A673 (cell line): Measurements from ENCODE around the gene SIGLEC10. TPM values are rescaled to one million over a fixed set of nuclear protein-coding genes. Genes with fewer than 3 reads are reported as not detected.
A peak's percentile ranks its signal among the peaks of the same experiment; 100 is the strongest.
"Not testable (repeated sequence)": the region's sequence is repeated elsewhere in the genome, so short reads cannot be mapped to it uniquely, and the experiment has no call there.

ENCODE experiments used
- BruUV-seq: library from RNA; stranded (reverse); fragments of 400-500 nt; replicated peaks from 2 replicates; lab custom pipeline; 2021; lab: Mats Ljungman, UMichigan
- CTCF ChIA-PET: fragments of 300-600 bp; sonication (Branson Sonifier 250); formaldehyde crosslinking; loops from one replicate; lab custom pipeline; 2022; ENCODE audit warnings: antibody characterized with exemption; lab: Charles Lee
- POLR2A ChIA-PET: fragments of 300-600 bp; sonication (Branson Sonifier 250); formaldehyde crosslinking; loops from one replicate; lab custom pipeline; 2022; ENCODE audit warnings: antibody characterized with exemption; ENCODE audit not compliant: low non-redundant PET; lab: Charles Lee
- DNase-seq: peaks from one replicate; pipeline ENCODE4 v3.0.0-alpha.2; 2015; ENCODE audit warnings: low spot score
- H3K27ac ChIP-seq: fragments of 200-600 bp; sonication (generic); 2 replicates; pipeline ENCODE4 v1.5.1; 2016; ENCODE audit warnings: mixed run types, low read depth, mild to moderate bottlenecking, mixed read lengths, antibody characterized with exemption, low read length; ENCODE audit not compliant: poor library complexity, severe bottlenecking
- H3K27me3 ChIP-seq: fragments of 200-600 bp; sonication (generic); replicated peaks from 2 replicates; pipeline ENCODE4 v1.6.1; 2017; ENCODE audit warnings: mixed run types, low read depth, mild to moderate bottlenecking, mixed read lengths, antibody characterized with exemption, low read length; ENCODE audit not compliant: insufficient read depth, poor library complexity
- H3K36me3 ChIP-seq: fragments of 200-600 bp; sonication (generic); 2 replicates; pipeline ENCODE4 v1.6.1; 2016; ENCODE audit warnings: mixed run types, mild to moderate bottlenecking, mixed read lengths, antibody characterized with exemption, low read length; ENCODE audit not compliant: insufficient read depth, poor library complexity, severe bottlenecking
- H3K4me1 ChIP-seq: fragments of 200-600 bp; sonication (generic); 2 replicates; pipeline ENCODE4 v1.6.1; 2017; ENCODE audit warnings: mixed run types, mild to moderate bottlenecking, mixed read lengths, antibody characterized with exemption, low read length; ENCODE audit not compliant: insufficient read depth, poor library complexity, severe bottlenecking
- H3K4me3 ChIP-seq: fragments of 200-600 bp; sonication (generic); 2 replicates; pipeline ENCODE4 v1.5.1; 2016; ENCODE audit warnings: low read depth, mixed run types, mild to moderate bottlenecking, mixed read lengths, low read length; ENCODE audit not compliant: poor library complexity, severe bottlenecking
- H3K9me3 ChIP-seq: fragments of 200-600 bp; sonication (generic); 2 replicates; pipeline ENCODE4 v1.6.1; 2016; ENCODE audit warnings: mixed run types, low read depth, mild to moderate bottlenecking, mixed read lengths, antibody characterized with exemption, low read length; ENCODE audit not compliant: poor library complexity, severe bottlenecking
- CTCF ChIP-seq: fragments of 300-800, 200-600 bp; sonication (generic); conservative IDR thresholded peaks from 2 replicates; pipeline ENCODE4 v1.5.1; 2017; ENCODE audit warnings: low read depth, mild to moderate bottlenecking, antibody characterized with exemption, low read length, moderate library complexity, mixed read lengths
- EZH2 ChIP-seq: fragments of 200-600 bp; sonication (generic); IDR thresholded peaks from 2 replicates; pipeline ENCODE4 v1.6.1; 2017; ENCODE audit warnings: borderline replicate concordance, low read depth, mild to moderate bottlenecking, mixed read lengths, antibody characterized with exemption, low read length; ENCODE audit not compliant: poor library complexity, severe bottlenecking
- intact Hi-C: fragments of 100-400 bp; cut with micrococcal nuclease; formaldehyde crosslinking; loops from one replicate; pipeline ENCODE4 v1.10.0; 2022; ENCODE audit not compliant: unreplicated experiment
- total RNA-seq: library from RNA; stranded (reverse); gene quantifications from 2 replicates; pipeline ENCODE4 v1.2.3, GENCODE V29; 2021

Gene SIGLEC10
- total RNA-seq, 1 experiment from 2014 or later = not detected

GRCh38 chr19:51410950-51411748 is 6.3 kb downstream of the SIGLEC10 start:
- no peak overlapping the region for H3K4me3 ChIP-seq
- intact Hi-C loops = no loop called here
- H3K27me3 ChIP-seq = no peaks in the 10 kb centered on the region
- DNase-seq = no peak
- H3K4me1 ChIP-seq = no peaks in the 10 kb centered on the region
- ChIA-PET CTCF (no interaction called here), POLR2A (no interaction called here)
- H3K27ac ChIP-seq = no peak overlapping the region
- no peak for TF ChIP-seq EZH2
- no peaks in the 10 kb centered on the region for H3K36me3 ChIP-seq
- no peaks in the 10 kb centered on the region for H3K9me3 ChIP-seq
- BruUV-seq = no TSS peak

- ChIA-PET POLR2A (no interaction called here), CTCF (interaction anchor here (0.8 kb wide), 1 partner anchor 14 kb away, joined by 3 read pairs; no protein-coding TSS in a partner anchor)
- no peaks in the 10 kb centered on the region for H3K9me3 ChIP-seq
- BruUV-seq = no TSS peak
- H3K27ac ChIP-seq = no peak overlapping the region
- H3K27me3 ChIP-seq = no peaks in the 10 kb centered on the region
- no peaks in the 10 kb centered on the region for H3K4me1 ChIP-seq
- H3K36me3 ChIP-seq = no peaks in the 10 kb centered on the region
- intact Hi-C loops = no loop called here
- TF ChIP-seq EZH2 (no peak), CTCF (peak; percentile 46)
- no peak for DNase-seq
- H3K4me3 ChIP-seq = no peak overlapping the region
Observed at GRCh38 chr19:51407511-51408131, 9.8 kb downstream of the SIGLEC10 start.

- CTCF ChIA-PET = no interaction called here
- H3K9me3 ChIP-seq = no peaks in the 10 kb centered on the region
- H3K36me3 ChIP-seq = no peaks in the 10 kb centered on the region
- TF ChIP-seq CTCF = no peak
- no peak for TF ChIP-seq EZH2
- intact Hi-C loops = no loop called here
- no peaks in the 10 kb centered on the region for H3K27me3 ChIP-seq
- no peaks in the 10 kb centered on the region for H3K4me1 ChIP-seq
- POLR2A ChIA-PET = no interaction called here
- DNase-seq = no peak
- no peak overlapping the region for H3K27ac ChIP-seq
- no TSS peak for BruUV-seq
- H3K4me3 ChIP-seq = no peak overlapping the region
Observed at GRCh38 chr19:51402117-51402516, 15.3 kb downstream of the SIGLEC10 start.

GRCh38 chr19:51399936-51400335 is 17.5 kb downstream of the SIGLEC10 start:
- POLR2A ChIA-PET, CTCF ChIA-PET, H3K9me3 ChIP-seq, H3K36me3 ChIP-seq, H3K27me3 ChIP-seq, DNase-seq, H3K4me3 ChIP-seq, H3K4me1 ChIP-seq, BruUV-seq, H3K27ac ChIP-seq: not testable (repeated sequence)
- intact Hi-C loops = loop anchor here (5.0 kb wide), 1 partner anchor 63 kb away; no protein-coding TSS in a partner anchor
